ENCODE data around the gene NELL2. TPM values are rescaled to one million over a fixed set of nuclear protein-coding genes. Genes with fewer than 3 reads are reported as not detected.

Gene NELL2
- polyA plus RNA-seq, 2 of the 4 experiments (the other 2 are of a cell fraction) = 0.16 TPM; not detected in 1

DNA sequence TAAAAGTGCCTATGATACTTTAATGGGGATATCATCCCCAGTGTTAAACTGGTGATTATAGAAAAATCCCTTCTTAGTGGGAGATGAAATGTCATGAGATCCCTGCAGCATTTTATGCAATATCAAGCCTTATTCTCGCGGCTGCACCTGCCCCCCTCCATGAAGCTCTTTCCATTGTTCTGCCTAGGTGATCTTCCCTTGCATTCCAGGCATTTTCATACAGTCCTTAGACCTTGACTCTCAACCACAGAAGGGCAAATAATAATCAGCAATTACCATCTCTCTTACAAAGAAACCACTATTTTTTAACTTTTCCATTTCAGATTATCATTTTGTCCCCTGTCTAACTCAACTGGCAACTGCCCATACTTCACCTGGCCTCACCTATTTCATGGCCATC, 352.3 kb downstream of the NELL2 start:
- no peak for FAIRE-seq
- ATAC-seq = no peak
- DNase-seq (ENCODE audit: low read depth in 1 of 2, low spot score in 1 of 2) = no peak
- 68% methylated on average over 2 of the region's 2 CpGs for WGBS (ENCODE audit: missing lambda C conversion rate)
- Histone ChIP-seq H3K9me3 (no peaks in the 10 kb centered on the region), H3K4me2 (no peak overlapping the region), H3K4me1 (no peaks in the 10 kb centered on the region), H3K4me3 (no peak overlapping the region), H3K27ac (no peak overlapping the region)
- CTCF ChIA-PET = no interaction called here
- TF ChIP-seq RNF2 (IDR thresholded peaks at IDR 0.05; ENCODE audit: borderline replicate concordance, low read depth) (no peak), HOXB13 (CRISPR knock-in tag; IDR thresholded peaks at IDR 0.05; ENCODE audit: low read depth) (no peak), RARB (CRISPR knock-in tag; IDR thresholded peaks at IDR 0.05) (no peak)
- TF ChIP-seq, protein P1, sequence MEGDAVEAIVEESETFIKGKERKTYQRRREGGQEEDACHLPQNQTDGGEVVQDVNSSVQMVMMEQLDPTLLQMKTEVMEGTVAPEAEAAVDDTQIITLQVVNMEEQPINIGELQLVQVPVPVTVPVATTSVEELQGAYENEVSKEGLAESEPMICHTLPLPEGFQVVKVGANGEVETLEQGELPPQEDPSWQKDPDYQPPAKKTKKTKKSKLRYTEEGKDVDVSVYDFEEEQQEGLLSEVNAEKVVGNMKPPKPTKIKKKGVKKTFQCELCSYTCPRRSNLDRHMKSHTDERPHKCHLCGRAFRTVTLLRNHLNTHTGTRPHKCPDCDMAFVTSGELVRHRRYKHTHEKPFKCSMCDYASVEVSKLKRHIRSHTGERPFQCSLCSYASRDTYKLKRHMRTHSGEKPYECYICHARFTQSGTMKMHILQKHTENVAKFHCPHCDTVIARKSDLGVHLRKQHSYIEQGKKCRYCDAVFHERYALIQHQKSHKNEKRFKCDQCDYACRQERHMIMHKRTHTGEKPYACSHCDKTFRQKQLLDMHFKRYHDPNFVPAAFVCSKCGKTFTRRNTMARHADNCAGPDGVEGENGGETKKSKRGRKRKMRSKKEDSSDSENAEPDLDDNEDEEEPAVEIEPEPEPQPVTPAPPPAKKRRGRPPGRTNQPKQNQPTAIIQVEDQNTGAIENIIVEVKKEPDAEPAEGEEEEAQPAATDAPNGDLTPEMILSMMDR (IDR thresholded peaks at IDR 0.05) = no peak
- POLR2A ChIA-PET = no interaction called here

DNA sequence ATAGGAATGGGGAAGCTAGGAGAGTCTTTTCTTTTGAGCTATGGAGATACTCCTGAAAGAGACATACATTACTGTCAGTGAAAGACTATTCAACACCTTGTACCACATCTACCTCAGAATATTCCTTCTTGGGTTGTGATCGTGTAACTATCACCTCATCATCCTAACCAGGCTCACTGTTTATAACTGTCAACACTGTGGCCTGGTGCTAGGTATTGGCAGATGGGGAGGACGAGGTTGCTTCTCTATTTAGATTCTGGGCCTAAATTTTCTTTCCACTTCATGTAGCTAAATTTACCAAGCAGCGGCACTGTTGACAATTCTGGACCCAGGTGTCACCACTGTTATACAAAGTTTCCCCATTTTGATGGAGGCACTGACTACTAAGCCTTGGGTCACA, 354.4 kb downstream of the NELL2 start:
- H3K4me3 ChIP-seq = no peak overlapping the region
- FAIRE-seq = no peak
- no peak overlapping the region for H3K27ac ChIP-seq
- 55% methylated on average over 3 of the region's 3 CpGs for WGBS (ENCODE audit: missing lambda C conversion rate)
- no peaks in the 10 kb centered on the region for H3K9me3 ChIP-seq
- no peak for TF ChIP-seq ZC3H11A (IDR thresholded peaks at IDR 0.05)
- no peak for TF ChIP-seq JUNB (IDR thresholded peaks at IDR 0.05)
- no peak for TF ChIP-seq CBX8 (IDR thresholded peaks at IDR 0.05)
- TF ChIP-seq HOXB5 (CRISPR knock-in tag; IDR thresholded peaks at IDR 0.05) = no peak
- no peak for TF ChIP-seq RARB (CRISPR knock-in tag; IDR thresholded peaks at IDR 0.05)
- TF ChIP-seq, protein P2, sequence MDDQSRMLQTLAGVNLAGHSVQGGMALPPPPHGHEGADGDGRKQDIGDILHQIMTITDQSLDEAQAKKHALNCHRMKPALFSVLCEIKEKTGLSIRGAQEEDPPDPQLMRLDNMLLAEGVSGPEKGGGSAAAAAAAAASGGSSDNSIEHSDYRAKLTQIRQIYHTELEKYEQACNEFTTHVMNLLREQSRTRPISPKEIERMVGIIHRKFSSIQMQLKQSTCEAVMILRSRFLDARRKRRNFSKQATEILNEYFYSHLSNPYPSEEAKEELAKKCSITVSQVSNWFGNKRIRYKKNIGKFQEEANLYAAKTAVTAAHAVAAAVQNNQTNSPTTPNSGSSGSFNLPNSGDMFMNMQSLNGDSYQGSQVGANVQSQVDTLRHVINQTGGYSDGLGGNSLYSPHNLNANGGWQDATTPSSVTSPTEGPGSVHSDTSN (IDR thresholded peaks at IDR 0.05) = no peak
- TF ChIP-seq, protein P3, sequence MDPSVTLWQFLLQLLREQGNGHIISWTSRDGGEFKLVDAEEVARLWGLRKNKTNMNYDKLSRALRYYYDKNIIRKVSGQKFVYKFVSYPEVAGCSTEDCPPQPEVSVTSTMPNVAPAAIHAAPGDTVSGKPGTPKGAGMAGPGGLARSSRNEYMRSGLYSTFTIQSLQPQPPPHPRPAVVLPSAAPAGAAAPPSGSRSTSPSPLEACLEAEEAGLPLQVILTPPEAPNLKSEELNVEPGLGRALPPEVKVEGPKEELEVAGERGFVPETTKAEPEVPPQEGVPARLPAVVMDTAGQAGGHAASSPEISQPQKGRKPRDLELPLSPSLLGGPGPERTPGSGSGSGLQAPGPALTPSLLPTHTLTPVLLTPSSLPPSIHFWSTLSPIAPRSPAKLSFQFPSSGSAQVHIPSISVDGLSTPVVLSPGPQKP (IDR thresholded peaks at IDR 0.05; ENCODE audit: low read depth, low read length) = no peak
- TF ChIP-seq MYC (IDR thresholded peaks at IDR 0.05; ENCODE audit: borderline replicate concordance, low read length) = no peak
- ChIA-PET CTCF (no interaction called here), POLR2A (no interaction called here)
- no peak for DNase-seq (ENCODE audit: low read depth in 1 of 2, low spot score in 1 of 2)
- H3K4me2 ChIP-seq = no peak overlapping the region
- no peaks in the 10 kb centered on the region for H3K4me1 ChIP-seq
- ATAC-seq = no peak

DNA sequence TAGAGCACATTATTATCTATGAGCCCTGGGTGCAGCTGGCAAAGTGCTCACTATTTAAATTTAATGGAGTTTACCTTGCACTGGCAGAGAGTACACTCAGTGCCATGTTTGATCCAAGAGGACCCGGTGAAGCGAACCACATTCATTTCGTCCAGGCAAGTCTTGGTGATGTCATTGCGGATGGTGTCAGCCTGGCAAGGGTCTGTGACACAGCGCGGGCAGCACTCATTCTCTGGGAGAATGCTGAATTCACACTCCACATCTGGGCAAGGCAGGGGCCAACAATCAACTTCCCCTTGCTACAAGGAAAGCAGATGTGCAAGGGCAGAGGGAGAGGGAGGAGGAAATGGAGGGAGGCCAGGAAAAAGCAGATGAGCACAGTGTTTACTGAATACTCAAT, 356.2 kb downstream of the NELL2 start:
- Histone ChIP-seq H3K9me3 (no peaks in the 10 kb centered on the region), H3K4me3 (no peak overlapping the region), H3K4me1 (no peaks in the 10 kb centered on the region), H3K27ac (no peak overlapping the region), H3K4me2 (no peak overlapping the region)
- ATAC-seq (no peak), DNase-seq (ENCODE audit: low read depth in 1 of 2, low spot score in 1 of 2) (no peak), FAIRE-seq (no peak)
- POLR2A ChIA-PET = no interaction called here
- 64% methylated on average over 6 of the region's 6 CpGs for WGBS (ENCODE audit: missing lambda C conversion rate)
- TF ChIP-seq CEBPB (IDR thresholded peaks at IDR 0.05) = no peak
- TF ChIP-seq JUN (IDR thresholded peaks at IDR 0.05) = no peak
- no peak for TF ChIP-seq EHMT2 (IDR thresholded peaks at IDR 0.05; ENCODE audit: low read depth)
- TF ChIP-seq, protein P4, sequence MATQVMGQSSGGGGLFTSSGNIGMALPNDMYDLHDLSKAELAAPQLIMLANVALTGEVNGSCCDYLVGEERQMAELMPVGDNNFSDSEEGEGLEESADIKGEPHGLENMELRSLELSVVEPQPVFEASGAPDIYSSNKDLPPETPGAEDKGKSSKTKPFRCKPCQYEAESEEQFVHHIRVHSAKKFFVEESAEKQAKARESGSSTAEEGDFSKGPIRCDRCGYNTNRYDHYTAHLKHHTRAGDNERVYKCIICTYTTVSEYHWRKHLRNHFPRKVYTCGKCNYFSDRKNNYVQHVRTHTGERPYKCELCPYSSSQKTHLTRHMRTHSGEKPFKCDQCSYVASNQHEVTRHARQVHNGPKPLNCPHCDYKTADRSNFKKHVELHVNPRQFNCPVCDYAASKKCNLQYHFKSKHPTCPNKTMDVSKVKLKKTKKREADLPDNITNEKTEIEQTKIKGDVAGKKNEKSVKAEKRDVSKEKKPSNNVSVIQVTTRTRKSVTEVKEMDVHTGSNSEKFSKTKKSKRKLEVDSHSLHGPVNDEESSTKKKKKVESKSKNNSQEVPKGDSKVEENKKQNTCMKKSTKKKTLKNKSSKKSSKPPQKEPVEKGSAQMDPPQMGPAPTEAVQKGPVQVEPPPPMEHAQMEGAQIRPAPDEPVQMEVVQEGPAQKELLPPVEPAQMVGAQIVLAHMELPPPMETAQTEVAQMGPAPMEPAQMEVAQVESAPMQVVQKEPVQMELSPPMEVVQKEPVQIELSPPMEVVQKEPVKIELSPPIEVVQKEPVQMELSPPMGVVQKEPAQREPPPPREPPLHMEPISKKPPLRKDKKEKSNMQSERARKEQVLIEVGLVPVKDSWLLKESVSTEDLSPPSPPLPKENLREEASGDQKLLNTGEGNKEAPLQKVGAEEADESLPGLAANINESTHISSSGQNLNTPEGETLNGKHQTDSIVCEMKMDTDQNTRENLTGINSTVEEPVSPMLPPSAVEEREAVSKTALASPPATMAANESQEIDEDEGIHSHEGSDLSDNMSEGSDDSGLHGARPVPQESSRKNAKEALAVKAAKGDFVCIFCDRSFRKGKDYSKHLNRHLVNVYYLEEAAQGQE (IDR thresholded peaks at IDR 0.05) = no peak
- TF ChIP-seq EP300 (IDR thresholded peaks at IDR 0.05) = no peak
- no peak for TF ChIP-seq RNF2 (IDR thresholded peaks at IDR 0.05; ENCODE audit: borderline replicate concordance, low read depth)
- CTCF ChIA-PET = interaction anchor here (1.6 kb wide), 1 partner anchor 12 kb away, joined by 3 read pairs; no protein-coding TSS in a partner anchor

Data from A549 (cell line).